ENCODE measurements around the gene FBLN2. TPM values are rescaled to one million over a fixed set of nuclear protein-coding genes. Genes with fewer than 3 reads are reported as not detected.

FBLN2 gene
- total RNA-seq, 1 experiment from 2014 or later, result not detected

DNA sequence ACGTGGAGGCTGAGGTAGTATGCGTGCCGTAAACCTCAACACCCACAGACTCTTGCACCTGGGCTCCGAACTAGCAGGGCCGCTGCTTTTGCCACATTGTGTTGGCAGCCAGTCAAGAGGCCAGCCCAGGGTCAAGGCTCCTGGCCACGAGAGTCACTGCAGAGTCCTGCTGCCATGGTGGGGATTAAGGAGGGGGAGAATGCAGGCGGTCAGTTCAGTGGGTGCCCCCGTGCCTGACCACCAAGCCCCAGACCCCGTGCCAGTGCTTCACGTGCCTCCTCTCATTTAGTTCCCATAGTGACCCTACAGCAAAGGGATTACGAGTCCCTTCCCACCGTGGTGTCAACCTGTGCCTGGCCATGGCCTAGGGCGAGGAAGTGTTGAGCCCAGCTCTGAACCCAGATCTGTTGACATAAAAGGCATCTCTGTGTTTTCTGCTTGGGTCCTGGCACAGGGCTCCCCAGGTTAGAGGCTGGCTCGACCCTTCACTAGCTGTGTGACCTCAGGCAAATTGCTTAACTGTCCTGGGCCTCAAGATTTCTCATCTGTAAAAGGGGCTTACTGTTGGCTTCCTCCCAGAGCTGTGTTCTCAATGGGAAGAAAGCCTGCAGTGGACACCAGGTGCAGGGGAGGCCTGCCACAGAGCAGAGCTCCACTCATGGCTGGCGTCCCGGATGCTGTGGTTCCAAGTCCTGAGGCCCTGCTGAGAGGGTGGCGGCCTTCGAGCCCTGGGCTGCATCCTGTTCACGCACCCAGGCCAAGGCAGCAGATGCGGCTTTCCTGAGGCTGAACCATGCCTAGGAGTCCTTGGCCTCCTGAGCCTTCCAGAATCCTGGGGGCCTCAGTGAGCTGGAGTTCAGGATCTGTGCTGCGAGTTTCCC is 32.8 kb downstream of the FBLN2 start:
- DNase-seq (ENCODE audit: low spot score), result peak; percentile 43

DNA sequence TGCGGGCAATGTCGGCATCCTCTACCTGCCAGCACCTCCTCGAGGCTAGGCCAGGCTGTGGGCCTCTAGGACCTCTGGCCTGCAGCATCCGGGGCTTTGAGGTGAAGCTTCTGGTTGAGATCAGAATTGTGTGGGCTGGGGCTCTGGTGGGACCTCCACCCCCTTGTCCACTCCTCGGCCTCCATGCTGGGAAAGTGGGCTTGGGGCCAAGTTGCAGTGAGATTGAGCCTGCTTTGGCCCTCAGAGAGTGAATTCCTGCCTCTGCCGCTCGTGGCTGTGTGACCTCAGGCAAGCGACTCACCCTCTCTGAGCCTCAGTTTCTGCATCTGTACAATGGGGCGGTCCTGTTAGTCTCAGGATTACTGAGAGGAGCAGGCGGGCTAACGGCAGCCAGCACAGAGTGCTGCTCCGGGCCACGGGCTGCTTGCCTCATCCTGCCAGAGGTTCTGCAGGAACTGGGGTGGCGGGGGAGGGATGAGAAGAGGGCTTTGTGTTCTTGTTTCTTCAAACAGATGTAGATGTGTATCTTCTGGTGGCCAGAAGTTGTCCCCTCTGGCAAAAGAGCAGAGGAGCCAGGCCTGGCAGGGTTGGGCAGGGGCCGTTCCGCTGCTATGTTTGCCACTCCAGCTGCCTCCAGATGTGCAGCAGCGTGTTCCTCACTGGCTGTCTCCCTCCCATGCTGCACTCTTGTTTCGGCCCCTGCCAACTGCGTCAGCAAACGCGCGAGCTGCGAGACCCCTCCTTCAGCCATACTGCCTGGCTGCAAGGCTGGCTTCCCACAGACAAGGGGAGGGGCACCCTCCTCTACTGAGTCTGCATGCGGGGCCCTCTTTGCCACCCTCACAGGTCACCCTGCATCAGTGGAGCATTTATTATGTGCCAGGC is 33.7 kb downstream of the FBLN2 start:
- DNase-seq (ENCODE audit: low spot score), result no peak

DNA sequence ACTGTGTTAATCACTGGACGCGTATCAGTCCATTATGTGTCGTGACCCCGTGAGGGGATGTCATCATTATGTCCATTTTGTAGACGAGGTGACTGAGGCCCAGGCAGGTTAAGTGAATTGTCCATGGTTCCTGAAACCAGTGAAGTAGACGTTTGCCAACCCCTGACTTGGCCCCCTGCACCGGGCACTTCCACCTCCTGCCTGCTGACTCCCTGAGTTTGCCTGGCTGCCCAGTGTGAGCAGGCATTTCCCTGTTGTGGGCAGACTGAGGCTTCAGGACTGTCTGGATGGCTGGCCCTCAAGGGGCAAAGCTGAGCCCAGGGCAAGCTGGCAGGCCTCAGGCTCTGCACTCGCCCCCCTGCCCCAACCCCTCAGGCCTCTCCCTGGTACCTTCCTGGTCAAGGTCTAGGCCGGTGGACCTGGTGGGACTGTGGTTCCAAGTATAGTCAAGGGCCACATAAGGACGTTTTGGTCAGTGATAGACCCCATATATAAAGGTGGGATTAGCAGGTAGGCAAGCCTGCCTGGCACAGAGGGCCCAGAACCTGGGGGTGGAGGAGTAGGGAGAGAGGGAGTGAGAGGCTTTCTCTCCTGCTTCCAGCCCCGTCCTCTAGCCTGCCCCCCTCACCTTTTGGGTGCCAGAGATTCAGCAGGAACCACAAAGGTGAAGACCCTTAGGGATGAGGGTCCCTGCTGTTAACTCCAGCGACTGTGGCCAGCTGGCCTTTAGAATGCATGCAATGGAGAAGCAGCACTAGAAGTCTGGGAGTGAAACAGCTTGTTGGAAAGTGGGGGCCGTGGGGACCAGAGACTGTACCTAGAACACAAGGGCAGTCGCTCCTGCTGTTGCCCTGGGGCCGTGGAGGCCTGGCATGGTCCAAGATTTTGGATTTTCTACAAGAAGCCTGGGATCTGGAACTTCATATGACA is 34.6 kb downstream of the FBLN2 start:
- no peak for DNase-seq (ENCODE audit: low spot score)

DNA sequence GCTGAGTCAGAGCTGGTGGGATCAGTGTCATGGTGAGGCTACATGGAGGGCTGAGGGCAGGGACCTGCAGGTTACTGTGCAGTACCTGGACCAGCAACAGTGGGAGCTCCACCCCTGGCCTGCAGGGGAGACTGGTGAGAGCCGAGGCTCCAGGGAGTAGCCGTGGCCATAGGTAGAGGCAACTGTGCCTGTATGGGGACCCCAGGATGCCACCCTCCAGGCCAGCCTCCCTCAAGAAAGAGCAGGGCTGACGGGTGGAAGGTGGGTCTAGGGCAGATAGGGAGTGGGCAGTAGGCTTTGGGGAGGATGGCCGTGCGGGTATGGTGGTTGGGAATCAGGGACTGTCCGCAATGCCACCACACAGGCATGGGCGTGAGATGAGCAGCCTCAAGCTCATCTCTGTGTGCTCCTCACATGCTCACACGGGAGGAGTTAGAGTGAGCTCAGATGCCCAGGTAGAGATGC is 35.5 kb downstream of the FBLN2 start:
- DNase-seq (ENCODE audit: low spot score), result no peak

DNA sequence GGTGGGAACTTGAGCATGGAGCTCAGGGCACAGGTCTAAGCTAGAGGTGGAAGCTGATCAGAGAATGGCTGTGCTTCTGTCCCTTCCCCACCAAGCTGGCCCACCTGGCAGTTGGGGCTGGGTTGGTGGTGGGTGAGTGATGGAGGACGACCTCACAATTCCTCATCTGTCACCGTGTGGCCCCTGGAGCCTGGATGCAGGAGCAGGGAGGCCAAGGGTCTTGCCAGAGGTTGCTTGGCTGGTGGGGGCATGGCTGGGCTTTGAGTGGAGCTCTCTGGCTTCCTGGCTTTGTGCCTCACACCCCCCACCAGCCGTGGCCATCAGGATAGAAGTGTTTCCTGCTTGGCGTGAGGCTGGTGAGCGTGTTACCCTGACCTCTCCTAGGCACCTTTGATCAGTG is 36.0 kb downstream of the FBLN2 start:
- DNase-seq (ENCODE audit: low spot score), result no peak

DNA sequence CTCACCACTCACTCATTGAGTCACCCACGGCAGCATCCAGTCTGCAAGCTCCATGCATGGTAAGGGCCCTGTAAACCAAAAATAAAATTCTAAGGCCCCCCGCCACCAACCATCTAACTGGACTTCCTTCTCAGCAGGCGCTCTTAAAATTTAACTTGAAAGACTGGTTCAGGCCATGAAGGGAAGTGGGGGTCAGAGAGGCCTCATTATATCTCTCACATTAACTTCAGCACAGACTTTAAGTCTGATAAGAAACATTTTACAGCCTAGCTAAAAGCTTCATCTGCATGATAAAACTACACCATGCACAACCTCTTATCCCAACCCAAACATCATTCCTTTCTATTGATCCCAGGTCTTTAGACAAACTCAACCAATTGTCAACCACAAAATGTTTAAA is 38.5 kb downstream of the FBLN2 start:
- DNase-seq (ENCODE audit: low spot score), result no peak

DNA sequence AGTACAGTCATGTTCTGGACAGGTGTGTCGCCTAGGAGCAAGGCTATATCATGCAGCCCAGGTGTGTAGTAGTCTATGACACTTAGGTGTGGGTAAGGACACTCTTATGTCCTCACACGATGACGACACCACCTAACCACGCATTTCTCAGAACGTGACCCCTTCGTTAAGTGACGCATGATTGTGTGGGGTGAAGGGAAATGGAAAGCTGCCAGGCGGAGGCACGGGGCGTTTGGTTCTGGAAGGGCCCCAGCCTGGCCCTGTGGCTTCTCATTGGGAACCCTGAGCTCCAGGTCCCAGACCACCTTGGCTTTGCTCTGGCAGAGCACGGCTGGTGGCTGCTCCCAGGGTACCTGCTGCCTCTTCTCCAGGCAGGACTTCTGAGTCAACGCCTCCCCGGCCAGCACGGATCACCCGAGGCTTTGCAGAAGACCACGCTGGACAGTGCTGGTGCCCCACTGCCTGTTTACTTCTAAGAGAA is 39.3 kb downstream of the FBLN2 start:
- no peak for DNase-seq (ENCODE audit: low spot score)

DNA sequence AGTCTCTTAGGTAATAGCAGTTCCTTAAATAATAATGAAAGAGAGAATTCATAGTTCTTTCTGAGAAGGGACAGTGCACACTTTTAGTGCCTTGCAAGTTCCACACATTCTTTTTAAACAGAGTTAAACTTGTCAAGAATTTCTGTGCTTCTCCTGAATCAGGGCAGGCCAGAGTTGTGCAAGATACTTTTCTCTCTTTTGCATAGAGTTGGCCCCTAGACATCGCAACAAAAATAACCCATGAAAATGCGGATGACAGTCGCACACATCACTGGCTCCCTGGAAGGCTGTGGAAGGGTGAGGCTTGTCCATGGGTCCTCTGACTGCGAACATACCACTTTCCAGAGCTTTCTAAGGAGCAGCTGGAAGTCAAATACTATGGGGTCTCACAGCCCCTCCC is 40.1 kb downstream of the FBLN2 start:
- no peak for DNase-seq (ENCODE audit: low spot score)

DNA sequence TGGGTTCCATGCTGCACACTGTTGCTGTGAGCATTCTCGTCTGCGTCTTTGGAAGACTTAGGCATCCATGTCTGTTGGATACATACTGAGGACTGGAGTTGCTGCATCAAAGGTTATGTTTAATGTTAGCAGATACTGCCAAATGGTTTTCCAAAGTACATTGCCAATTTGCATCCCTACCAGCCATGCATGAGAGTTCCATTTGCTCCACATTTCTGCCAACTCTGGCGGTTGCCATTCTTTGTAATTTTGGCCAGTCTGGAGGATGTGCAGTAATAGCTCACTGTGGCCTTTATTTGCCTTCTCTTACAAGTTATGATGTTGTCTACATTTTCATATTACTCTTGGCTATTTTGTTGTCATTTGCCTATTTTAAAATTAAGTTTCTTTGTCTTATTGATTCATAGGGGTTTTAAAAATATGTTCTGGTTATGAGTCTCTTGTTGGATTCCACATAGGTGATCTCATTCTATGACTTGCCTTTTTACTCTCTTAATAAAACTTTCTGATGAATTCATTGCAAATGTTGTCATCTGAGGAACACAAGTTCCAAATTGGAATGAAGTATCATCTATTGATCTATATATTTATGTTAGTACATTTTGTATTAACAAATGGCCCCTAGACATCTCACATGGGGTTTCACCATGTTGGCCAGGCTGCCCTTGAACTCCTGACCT is 42.1 kb downstream of the FBLN2 start:
- no peak for DNase-seq (ENCODE audit: low spot score)

DNA sequence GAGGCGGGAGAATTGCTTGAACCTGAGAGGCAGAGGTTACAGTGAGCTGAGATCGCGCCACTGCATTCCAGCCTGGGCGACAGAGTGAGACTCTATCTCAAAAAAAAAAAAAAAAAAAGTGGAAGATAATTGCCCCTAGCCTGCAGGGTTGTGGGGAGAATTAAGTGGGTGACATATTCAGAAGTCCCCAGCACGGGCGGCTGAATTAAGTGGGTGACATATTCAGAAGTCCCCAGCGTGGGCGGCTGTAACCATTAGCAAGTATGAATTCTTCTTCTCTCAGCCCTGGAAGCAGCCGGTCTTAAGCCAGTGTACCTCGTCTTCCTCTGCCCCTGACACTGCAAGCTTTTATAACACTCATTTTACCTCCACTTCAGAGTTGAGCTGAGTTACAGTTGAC is 44.7 kb downstream of the FBLN2 start:
- no peak for DNase-seq (ENCODE audit: low spot score)

DNA sequence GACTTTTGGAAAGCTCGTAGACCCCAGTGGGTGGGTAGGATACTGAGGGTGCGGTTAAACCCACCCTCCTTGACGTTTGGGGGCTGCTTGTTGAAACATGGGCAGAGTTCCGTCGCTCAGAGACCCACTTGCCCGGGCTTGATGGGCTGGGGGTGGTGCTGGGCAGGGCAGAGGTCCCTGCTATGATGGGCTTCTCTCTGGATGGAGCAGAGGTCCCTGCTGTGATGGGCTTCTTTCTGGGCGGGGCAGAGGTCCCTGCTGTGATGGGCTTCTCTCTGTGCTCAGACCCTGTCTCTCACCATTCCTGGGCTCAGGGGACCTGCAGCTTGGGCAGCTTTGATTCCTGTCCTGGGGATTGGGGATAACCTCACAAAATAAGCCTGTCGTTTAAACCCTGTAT is 45.2 kb downstream of the FBLN2 start:
- DNase-seq (ENCODE audit: low spot score), result no peak

DNA sequence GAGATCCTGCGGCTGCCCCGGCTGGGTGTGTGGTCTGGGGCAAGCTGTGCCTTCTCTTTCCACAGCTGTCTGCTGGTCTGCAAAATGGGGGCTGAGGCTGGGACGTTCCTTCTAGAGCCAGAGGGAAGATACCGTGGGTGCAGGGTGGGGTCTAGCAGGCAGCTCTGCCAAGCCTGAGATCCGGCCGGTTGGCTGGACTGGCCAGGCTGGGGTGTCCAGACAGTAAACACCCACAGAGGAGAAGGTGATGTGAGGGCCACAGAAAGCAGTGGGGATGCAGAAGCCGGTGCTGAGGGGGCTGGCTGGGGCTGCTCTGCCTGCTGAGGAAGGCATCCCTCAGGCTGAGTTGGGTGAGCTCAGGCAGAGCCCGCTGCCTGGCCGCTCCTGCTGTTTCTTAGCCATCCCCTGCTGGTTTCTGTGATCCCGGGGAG is 46.1 kb downstream of the FBLN2 start:
- no peak for DNase-seq (ENCODE audit: low spot score)

DNA sequence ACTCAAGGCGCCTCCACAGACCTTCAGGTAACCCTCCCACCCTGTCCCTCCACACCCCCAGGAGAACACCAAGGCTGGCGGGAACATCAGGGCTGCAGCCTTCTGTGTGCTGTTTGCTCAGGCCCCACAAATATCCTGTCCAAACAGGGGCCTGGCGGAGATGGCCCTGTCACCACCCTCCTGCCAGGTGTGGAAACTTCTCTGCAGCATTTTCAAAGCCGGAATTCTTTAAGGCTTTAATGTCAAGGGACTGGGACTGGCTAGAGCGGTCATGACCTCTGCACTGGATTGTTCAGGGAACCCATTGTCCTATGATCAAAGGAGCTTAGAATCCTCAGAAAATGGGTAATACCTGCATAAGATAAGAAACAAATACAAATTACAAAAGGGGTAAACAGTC is 46.6 kb downstream of the FBLN2 start:
- no peak for DNase-seq (ENCODE audit: low spot score)

DNA sequence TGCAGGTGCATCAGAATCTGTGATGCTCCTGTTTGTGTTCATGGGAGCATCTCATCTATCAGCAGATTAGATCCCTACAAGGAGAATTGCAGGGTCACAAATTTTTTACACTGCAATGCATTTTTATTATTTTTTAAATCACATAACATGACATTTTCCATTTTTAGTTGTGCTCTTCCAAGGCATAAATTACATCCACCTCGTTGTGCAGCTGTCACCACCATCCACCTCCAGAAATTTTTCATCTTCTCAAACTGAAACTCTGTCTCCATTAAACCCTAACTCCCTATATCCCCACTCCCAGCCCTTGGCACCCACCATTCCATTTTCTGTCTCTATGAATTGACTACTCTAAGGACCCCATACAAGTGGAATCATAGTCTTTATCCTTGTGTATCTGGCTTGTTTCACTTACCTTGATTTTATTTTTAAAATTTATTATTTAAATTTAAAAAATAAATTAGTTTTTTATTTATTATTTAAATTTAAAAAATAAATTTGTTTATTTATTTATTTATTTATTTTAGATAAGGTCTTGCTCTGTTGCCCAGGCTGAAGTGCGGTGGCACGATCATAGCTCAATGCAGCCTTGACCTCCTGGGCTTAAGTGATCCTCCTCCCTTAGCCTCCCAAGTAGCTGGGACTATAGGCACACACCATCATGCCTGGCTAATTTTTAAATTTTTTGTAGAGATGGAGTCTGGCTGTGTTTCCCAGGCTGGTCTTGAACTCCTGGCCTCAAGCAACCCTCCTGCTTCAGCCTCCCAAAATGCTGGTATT is 47.7 kb downstream of the FBLN2 start:
- DNase-seq (ENCODE audit: low spot score), result no peak

DNA sequence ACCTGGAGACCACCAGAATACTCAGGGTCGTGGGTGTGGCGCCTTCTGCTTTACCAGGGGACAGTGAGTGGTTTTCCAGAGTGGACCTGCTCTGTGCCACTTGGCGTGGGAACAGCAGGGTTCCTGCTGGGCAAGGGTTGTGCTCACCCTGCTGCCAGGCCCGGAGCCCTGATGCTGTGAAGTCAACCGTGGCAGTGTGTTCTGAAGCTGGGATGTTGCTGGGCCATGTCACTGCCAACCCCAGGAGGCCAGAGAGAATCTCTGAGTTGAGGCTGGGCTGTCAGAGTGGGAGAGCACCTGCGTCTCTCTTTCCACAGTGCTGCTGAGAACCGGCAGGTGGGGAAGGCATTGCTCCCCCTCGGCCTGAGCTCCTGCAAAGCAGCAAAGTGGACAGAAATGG is 48.7 kb downstream of the FBLN2 start:
- DNase-seq (ENCODE audit: low spot score), result no peak

DNA sequence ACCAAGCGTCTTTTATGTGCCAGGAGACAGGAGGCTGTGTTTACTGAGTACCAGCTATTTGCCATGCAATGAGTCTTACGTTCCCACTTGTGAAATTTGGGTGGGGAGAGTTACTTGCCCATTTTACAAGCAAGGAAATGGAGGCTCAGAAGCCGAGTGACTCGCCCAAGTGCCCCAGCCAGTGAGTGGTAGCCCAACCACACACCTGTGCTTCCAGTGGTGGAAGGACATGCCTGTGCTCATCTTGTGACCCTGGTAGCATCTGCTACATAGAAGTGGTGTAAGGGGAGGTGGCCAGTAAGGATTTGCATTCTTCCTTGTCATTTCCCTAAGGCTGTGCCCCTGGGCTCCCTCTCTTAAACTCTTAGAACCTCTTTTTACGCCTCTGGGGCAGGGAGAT is 49.3 kb downstream of the FBLN2 start:
- DNase-seq (ENCODE audit: low spot score), result no peak

DNA sequence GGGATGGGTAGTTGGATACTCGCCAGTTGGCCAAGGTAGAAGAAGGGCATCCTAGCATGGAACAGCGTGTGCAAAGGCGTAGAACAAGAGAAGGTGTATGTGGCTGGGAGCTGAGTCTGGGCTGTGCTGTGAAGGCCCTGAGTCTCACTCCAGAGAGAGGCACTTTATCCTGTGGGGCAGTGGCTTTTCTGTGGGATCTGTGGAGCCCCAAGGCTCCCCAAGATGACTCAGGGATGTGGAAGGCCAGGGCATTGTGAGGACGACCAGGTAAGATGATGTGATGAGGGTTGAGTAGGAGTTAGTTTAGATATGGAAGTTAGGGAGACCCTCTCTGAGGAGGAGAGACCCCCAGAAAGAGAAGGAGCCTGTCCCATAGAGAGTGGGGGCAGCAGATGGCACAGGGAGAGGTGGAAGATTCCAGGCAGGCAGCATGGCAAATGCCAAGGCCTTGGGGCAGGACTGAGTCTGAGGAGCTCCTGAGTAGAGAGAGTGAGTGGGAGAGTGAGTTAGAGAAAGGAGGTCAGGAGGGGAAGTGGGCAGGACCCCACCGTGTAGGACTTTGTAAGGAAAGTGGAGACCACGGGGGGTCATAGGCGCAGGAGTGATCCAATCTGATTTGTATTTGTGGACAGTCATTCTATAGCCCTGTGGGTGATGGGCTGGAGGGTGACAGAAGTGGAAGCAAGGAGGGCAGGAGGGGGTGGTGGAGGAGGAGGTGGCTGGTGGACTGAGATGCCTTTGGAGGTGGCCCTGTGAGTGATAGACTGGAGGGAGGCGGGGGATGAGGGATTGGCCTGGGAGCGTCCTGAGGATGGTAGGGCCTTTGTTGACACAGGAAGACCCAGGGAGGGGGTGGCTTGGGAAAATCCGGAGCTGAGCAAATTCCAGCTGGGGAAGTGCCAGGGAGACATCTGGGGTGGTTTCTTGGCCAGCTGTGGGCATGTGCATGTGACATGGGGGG is 50.3 kb downstream of the FBLN2 start:
- DNase-seq (ENCODE audit: low spot score), result peak; percentile 67

DNA sequence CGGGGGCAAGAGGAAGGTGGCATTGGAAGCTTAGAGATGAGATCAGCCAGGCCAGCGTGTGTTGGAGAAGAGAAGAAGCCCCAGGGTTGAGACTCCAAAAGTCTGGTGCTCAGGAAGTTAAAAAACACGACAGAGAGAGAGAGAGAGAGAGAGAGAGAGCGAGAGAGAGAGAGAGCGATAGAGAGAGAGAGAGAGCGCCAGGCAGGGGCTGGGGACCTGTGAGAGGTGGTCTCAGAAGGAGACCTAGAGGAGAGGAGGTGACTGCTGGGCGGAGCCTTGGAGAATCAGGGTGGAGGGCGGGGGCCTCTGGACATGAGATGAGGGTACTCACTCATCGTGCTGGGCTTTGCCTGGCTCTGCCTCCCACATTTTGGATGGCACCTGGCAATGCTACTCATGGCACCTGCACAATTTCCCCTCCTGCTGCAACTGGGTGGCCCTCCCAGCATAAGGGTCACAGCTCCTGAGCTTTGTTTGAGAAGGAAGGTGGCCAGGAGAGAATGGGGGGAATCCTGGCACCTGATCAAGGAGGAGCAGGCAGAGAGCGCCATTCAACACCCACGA is 51.0 kb downstream of the FBLN2 start:
- DNase-seq (ENCODE audit: low spot score), result no peak

Measured in H4 (cell line).